Suppressor macrophage treated with lipopolysaccharide for 4 hours (primary cell): ENCODE measurements around the gene ZNF438.

ENCODE experiments used
- DNase-seq: peaks from one replicate; pipeline ENCODE4 v3.0.0-alpha.2; 2020

ZNF438 gene

DNA sequence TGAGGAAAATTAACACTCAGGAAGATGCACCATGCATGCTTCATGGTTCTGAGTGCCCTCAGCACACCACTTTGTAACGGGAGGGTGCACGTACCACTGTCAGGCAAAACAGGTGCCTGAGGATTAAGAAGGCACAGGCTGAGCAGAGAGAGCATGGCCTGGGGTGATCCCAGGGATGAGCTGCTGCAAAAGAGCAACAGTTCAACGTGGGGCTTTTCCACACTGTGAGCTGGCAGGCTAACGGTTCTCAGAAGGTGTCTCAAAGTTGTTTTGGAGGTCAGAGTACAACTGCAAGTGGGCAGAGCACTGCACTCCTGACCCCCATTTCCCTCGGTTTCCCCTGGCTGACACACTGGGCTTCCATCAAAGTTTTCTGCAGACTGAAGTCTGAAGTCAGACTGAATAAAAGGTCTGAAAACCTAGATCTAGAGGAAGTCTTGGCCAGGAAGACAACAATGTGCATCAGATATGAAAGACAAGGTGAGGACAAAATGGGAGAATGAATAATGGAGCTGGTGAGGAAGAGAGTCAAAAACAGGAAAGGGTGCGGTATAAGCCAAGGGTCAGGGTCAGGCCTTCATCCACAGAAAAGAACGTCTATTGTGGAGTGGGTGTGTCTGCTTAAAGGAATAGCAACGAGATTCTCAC, 20.5 kb downstream of the ZNF438 start:
- no peak for DNase-seq

DNA sequence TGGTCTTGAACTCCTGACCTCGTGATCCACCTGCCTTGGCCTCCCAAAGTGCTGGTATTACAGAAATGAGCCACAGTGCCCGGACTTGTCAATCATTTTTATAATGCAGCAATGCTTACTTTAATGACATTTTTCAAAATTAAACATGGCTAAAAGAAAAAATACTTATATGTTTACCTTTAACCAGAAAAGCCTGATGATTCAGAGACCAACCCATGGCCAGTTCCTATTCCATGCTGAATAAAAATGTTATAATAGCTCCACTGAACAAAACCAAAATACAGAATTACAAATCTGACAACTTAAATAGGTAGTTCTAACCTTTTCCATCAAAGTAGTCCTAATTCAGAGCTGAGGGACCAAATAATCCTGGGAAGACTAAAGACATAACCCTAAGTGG, 21.6 kb downstream of the ZNF438 start:
- no peak for DNase-seq

DNA sequence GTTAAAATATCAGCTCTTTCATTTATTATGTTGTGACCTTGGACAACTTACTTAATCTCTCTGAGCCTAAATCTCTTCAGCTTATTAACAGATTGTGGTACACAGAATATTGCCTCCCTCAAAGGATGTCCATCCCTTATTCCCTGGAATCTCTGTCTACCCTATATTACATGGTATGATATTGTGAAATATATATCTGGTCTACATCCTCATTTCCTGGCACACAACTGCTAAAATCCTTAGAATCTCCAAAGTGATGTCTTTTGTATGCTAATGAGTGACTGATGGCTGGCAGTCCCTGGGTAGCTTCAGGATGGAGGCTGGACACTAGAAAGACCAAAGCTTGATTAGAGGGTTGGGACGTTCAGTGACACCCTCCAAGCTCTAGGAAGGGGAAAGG, 25.8 kb downstream of the ZNF438 start:
- no peak for DNase-seq

DNA sequence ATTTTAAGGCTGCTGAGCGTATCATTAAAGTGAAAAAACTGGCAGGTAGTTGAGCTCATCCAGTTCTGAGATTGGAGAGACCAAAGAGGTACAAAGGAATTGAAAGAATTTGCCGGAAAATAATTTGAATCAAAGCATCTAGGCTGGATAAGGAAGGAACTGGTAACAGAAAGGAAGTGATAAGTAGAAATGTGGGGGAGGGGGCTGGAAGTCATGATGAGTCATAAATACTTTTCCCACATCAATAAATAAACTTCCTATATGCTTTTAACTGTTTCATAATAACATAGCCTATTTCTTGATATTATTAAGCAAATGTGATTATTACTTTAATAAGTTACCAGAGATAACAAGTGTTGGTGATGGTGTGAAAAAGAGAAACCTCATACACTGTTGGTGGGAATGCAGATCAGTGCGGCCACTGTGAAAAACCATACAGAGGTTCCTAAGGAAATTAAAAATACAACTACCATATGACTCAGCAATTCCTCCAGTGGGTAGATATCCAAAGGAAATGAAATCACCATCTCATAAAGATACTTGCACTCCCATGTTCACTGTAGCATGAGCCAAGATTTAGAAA, 27.0 kb downstream of the ZNF438 start:
- peak; percentile 77 for DNase-seq

DNA sequence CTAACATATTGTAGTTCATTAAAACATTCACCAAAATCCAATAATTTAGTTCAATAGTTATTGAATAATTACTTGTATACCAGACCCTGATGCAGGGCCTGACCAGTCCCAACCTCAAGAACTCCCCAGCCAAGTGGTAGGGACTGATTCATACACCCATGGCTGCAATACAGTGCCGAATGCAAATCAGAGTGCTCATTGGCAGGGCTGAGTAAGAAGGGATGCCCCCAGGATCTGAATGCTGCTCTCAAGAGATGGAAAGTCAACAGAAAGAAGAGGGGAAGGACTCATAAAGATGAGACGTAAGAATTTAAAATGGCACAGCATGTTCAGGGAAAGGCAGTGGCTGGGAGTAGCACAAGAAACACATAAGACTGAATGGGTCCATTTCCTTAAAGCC, 29.9 kb downstream of the ZNF438 start:
- DNase-seq = peak; percentile 74

DNA sequence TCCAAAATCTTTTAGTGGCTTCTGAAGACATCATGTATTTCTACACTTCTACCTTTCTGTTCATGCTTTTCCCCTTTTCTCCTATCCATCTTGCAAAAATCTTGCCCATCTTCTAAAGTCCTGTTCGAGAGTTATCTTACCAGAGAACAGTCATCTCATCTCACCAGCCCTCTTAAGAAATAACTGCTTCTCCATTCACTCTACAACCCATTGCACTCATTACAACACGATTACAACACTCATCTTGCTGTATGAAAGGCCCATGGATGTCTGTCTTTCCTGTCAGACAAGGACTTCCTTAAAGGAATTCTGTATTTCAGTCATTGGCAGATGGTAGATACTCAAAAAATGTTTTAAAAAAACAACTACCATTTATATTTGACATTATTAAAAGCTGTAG, 30.8 kb downstream of the ZNF438 start:
- DNase-seq = peak; percentile 89

DNA sequence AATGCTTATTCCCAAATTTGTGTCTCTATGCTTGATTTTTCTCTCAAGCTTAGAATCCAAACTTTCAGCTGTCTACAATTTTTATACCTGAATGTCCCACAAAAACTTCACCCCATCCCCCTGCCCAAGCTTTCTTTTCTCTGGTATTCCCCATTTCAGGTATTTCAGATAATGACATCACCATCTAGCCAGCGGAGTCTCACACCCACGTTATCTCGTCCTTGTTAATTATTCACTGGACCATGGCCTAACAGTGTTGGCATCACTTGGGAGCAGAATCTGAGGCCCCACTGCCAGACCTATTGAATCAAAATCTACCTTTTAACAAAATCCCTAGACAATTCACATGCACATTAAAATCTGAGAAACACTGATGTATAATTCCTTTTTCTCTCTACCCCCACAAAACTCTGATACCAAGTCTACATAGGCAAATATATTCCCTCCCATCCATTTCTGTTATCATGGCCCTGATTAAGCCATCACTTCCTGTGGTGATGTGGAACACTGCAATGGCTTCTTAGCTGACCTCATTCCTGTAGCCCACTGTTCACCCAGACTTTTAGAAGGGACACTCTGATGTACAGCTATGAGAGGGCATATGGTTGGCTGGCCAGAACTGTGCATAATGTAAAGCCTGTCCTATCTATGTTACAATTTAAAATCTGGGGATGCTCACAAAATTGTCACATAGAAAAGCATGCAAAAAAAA, 31.4 kb downstream of the ZNF438 start:
- DNase-seq = peak; percentile 46

DNA sequence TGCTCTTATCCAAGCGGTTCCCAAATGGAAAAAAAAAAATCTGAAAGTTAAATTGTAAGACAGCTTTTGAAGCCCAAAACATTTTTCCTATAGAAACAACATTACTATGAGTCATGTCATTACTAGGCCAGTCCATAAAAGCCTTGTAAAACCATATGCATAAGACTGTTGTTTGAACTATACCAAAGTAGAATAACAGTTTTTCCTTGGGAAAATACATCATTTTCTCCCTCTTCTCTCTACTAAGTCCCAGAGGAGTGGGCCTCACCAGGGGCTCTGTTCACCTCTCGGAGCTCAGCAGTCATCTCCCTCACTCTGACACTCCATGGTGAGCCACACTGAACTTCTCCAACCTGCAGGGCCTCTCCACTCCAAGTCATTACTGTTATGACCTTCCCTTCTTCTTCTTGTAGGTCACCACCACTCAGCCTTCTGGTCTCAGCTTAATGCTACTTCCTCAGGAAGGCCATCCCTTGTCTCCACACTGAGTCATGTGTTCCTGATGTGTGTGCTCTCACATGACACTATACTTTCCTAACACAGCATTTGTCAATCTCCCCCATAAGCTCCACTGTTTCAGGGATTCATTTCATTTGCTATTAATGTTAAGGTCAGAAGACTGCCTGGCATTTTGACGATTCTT, 32.5 kb downstream of the ZNF438 start:
- DNase-seq = peak; percentile 97

DNA sequence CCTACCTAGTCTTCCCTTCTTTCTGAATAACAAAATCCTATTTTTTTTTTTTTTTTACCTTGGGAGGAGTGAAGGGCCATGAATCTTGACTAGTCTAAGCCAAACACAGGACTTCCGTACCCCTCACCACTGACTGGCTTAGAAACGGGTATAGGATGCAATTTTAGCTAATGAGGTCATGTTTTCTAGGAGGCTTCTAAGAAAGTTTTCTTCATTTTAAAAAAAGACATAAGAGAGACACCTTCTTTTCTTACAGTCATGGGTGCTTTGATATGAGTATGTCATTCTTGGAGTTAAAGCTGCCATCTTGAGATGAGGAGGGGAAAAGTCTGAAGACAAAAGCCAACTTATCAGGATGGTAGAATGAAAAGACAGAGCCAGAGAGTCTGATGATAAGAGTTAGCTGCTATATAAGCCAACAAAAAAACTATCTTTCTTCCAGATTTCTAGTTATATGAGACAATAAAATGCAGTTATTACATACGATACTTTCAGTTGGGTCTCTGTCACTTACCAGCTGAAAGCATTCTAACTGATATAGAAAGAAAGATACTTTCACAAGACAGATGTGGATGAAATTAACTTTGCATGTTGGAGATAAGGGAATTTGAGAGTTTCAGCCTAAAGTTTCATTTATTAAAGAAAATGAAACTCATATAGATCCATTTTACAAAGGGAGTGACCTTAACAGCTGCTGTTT, 34.0 kb downstream of the ZNF438 start:
- no peak for DNase-seq

DNA sequence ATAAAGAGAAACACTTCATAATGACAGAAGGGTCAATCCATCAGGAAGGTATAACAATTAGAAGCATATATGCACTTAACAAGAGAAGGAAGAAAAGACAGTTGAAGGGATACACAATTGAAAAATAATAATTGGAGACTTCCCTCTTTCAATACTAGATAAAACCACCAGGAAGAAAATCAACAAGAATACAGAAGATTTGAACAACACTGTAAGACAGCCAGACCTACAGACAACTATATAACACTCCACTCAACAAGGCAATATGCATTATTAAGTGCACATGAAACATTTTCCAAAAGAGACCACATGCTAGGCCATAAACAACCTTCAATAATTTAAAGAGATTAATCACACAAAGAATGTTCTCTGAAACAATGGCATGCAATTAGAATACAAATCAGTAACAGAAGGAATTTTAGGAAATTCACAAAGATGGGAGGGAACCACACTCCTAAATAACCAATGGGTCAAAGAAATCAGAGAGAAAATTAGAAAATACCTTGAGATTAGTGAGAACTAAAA, 35.1 kb downstream of the ZNF438 start:
- no peak for DNase-seq

DNA sequence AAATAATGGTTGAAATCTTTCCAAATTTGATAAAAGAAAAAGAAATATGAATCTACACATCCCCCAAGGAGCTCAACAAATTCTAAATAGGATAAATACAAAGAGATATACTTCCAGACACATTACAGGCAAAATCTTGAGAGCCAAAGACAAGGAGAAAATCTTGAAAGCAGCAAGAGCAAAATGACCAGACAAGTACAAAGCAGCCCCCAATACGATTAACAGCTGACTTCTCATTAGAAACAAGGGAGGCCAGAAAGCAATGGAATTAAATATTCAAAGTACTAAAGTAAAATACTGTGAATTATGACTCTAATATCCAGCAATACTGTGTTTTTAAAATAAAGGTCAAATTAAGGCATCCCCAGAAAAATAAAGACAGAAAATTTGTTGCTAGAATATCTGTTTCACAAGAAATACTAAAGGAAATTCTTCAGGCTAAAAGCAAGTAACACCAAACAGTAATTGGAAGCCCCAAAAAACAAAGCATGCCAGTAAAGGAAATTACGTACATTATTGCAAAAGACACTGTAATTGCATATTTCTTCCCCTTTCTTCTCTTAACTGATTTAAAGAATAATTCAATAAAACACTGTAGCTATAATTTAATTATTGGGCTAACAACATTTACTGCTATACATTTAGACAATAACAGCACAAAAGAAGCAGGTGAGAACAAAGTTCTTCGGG, 36.4 kb downstream of the ZNF438 start:
- DNase-seq = peak; percentile 69

DNA sequence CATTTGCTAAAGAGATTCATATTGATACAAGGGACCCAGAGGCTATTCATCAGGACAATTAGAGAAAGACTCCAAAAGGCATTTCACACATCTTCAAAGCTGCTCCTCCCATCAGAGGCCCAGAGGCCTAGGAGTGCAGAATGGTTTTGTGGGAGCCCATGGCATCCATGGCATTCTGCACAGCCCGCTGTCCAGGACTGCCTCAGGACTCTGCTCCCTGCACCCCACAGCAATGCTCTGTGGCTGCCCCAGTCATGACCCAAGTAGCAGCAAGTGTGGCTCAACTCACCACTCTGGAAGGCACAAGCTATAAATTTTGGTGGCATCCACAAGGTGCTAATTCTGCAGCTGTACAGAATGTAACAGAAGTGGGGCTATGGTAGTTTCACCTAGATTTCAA, 38.5 kb downstream of the ZNF438 start:
- no peak for DNase-seq

DNA sequence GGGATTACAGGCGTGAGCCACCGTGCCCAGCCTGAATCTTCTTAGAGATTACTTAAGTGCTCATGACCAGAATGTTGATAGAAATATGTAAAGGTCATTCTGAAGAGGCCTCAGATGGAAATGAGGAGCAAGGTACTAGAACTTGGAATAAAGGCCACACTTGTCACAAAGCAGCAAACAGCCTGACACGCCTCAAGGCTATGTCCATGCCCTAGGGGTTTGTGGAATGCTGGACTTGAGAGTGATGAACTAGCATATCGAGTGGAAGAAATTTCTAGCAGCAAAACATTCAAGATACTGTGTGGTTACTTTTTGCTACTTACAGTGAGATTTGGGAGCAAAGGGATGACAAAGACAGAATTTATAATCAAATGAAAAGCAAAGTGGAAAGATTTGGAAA, 39.0 kb downstream of the ZNF438 start:
- no peak for DNase-seq

DNA sequence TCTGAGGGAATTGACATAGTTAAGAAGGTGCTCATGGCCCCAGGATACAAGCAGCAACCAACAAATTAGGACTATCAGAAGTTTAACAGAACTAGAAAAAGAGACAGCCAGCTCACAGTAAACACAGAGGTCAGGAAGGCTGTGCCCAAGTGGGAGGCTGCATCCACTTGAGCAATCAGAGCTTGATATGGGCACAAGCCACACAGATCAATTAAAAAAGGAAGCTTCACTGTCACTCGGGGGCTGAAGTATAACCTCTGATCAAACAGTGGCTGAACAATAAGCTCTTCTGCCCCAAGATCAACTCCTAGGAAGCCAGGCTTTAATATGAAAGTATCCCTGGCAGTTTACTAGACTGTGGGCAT, 40.0 kb downstream of the ZNF438 start:
- DNase-seq = no peak

DNA sequence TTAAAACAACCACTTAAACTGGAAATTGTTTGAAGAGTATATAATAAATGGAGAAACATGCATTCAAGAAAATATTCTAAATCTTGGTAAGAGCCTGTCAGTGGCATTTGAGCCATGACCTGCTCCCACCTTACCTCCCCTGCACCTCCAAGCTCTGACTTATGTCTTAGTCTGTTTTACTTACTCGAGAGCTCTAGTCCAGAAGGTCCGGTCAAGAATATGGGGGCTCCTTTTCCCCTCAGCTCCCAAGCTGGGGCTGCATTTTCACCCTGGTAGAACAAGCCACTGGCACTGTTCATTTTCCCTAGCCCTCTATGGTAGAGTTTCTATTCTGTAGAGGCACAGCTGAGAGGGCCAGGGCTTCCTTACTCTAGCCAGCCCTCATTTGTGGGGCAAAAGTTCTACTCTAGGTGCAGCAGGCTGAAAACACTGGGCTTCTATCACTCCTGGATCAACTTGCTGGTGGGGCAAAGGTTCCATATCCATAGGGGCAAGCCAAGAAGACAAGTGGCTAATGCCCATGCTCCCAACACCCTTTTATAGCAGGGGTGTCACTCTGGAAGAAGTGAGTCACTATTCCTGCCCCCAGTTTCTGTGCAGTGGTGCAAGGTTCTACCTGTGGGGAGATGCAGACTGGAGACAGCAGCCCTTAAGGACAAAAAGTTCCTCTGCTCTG, 40.6 kb downstream of the ZNF438 start:
- DNase-seq = no peak

DNA sequence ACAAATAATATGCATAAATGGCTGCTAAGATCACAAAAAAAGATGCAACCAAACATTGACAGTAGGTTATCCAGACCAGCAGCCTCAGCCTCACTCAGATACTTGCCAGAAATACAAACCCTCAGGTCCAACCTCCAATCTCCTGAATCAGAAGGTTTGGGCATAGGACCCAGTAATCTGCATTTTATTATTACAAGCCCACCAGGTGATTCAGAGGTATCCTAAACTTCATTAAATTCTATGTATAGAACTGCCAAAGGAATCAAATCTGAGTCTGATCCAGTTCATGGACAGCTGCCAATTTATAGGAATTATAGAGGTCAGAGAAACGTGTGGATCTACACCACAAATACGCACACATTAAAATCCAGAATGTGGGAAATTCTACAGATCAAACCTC, 41.3 kb downstream of the ZNF438 start:
- DNase-seq = no peak

DNA sequence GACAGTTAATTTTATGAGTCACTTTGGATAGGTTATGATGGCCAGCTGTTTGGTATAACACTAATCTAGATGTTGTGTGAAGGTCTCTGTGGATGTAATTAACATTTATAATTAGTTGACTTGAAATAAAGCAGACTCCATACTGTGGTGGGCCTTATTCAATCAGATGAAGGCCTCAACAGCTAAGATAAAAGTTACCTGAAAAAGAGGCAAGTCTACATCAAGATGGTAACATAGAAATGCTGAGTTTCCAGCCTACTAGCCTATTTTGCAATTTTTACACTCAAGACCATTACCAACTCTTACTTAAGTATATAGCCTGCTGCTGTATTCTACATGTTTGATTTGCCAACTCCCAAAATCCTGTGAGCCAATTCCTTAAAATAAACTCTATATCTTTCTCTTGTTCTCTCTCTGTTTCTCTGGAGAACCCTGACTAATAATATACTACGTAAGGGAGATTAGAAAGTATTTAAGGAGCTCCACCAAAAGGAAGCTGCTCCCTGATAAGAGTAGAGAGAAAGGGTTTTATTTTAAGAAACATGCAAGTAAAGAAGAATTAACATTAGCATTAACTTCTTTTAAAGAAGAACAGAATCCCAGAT, 42.7 kb downstream of the ZNF438 start:
- DNase-seq = no peak

DNA sequence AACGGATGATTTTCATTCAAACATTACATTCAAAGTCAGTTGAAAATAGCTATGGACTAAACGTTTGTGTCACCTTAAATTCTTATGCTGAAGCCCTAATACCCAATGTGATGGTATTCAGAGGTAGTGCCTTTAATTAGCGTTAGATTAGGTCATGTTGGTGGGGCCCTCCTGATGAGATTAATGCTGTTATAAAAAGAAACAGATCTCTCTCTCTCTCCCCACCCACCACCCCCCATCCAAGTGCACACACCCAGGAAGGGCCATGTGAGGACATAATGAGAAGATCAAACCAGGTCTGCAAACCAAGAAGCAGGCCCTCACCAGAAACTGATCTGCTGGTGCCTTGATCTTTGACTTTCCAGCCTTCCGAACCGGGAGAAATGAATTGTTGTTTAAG, 44.2 kb downstream of the ZNF438 start:
- DNase-seq = no peak

DNA sequence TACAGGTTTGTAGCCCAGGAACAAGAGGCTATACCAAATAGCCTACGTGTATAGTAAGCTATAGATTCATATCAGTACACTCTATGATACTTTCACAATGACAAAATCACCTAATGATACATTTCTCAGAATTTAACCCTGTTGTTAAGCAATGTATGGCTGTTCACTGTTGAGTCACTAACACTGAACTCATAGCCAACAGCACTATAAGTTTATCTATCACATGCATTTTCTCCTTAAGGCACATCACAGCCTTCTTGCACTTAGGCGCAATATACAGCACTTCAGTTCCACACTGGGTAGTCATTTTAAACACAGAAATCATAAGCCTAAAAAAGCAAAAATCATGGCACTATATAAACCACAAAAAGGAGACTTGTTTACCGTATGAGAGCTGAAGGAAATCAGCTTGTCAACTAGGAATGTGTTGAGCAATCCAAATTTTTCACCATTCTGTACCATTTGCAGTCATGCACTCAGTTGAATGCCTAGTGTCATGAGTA, 45.6 kb downstream of the ZNF438 start:
- DNase-seq = peak; percentile 77

DNA sequence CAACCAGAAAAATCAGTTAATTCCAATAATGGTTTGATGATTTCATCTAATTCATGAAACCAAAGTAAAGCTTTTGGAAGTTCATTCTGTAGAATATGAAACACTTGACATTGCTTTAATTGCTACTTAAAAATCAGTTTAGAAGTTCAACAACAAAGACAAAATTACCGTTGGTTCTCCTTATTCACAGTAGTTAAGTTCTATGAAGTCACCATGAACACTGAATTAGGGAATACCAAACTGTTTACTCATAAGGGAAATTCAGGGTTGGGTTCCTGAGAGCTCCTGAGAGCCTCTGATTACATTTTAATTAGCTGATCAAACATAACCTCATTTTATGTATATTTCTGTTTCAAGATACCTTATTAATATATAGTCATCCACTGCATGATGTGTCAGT, 46.2 kb downstream of the ZNF438 start:
- peak; percentile 38 for DNase-seq
